Sigmoid colon (tissue), 7 donors: ENCODE results near the gene PODXL2. TPM values are rescaled to one million over a fixed set of nuclear protein-coding genes. Genes with fewer than 3 reads are reported as not detected.

Experiments used
- DNase-seq: peaks from one replicate; pipeline ENCODE4 v3.0.0-alpha.2; 2019
- H3K27ac ChIP-seq, 4 donors: fragments of 200-600 bp; sonication (generic); one replicate each; pipeline ENCODE4 v1.5.1; 2016 to 2019; ENCODE audit warnings: mild to moderate bottlenecking in 1 of 4
- H3K27me3 ChIP-seq, 3 donors: fragments of 200-600 bp; sonication (generic); one replicate each; pipeline ENCODE4 v1.5.1; 2019; ENCODE audit warnings: mild to moderate bottlenecking in 1 of 3
- H3K36me3 ChIP-seq, 4 donors: fragments of 200-600 bp; sonication (generic); one replicate each; pipeline ENCODE4 v1.5.1; 2016 to 2019
- H3K4me1 ChIP-seq, 4 donors: fragments of 200-600 bp; sonication (generic); one replicate each; pipeline ENCODE4 v1.5.1; 2017 to 2019
- H3K4me3 ChIP-seq, 4 donors: fragments of 200-600 bp; sonication (generic); one replicate each; pipeline ENCODE4 v1.5.1; 2017 to 2019; ENCODE audit warnings: mild to moderate bottlenecking in 2 of 4, moderate library complexity in 1 of 4
- H3K9me3 ChIP-seq, 4 donors: fragments of 200-600 bp in 3 of 4; sonication (generic) in 3 of 4; one replicate each; pipeline versions ENCODE4 v1.5.1 to v1.6.1; 2013 to 2019
- EP300 ChIP-seq, 4 donors: sonication (generic); formaldehyde crosslinking; IDR thresholded peaks; one replicate each; pipeline ENCODE4 v1.6.1; 2017; ENCODE audit warnings: antibody characterized with exemption in 4 of 4
- POLR2A ChIP-seq, 2 donors: fragments of 450-650 bp; IDR thresholded peaks; one replicate each; pipeline ENCODE4 v1.6.1; 2016; ENCODE audit warnings: antibody characterized with exemption in 2 of 2, mild to moderate bottlenecking in 2 of 2, moderate library complexity in 2 of 2
- POLR2AphosphoS5 ChIP-seq, 4 donors: sonication (generic); formaldehyde crosslinking; IDR thresholded peaks; one replicate each; pipeline ENCODE4 v1.6.1; 2017; ENCODE audit warnings: antibody characterized with exemption in 4 of 4
- WGBS, 2 donors: extraction: QIAGEN DNeasy Blood & Tissue Kit; methylation state at CpG; one replicate each; pipeline ENCODE4 v1.1.7; 2013; 5-methylcytosine and 5-hydroxymethylcytosine counted together
- intact Hi-C: fragments of 100-400 bp; cut with DNase I; formaldehyde crosslinking; loops from one replicate; pipeline ENCODE4 v1.15.1; 2023
- polyA plus RNA-seq, 3 donors: library from polyadenylated mRNA; stranded (reverse); fragments of 200-250 nt; gene quantifications; one replicate each; pipeline ENCODE4 v1.2.3, GENCODE V29; 2013
- total RNA-seq, 4 donors: library from RNA; depleted of rRNA; stranded (reverse); fragments of >200 nt; gene quantifications; one replicate each; pipeline ENCODE4 v1.1.0, GENCODE V29; 2016
- TF ChIP-seq, protein P1 (sequence below), 4 experiments: fragments of 450-650 bp in 3 of 4; fragments of 200-600 bp in 1 of 4; IDR thresholded peaks; one replicate each; pipeline ENCODE4 v1.5.1; 2016 to 2019; ENCODE audit warnings: antibody characterized with exemption in 4 of 4, mild to moderate bottlenecking in 3 of 4, moderate library complexity in 2 of 4
- donor health status: healthy with polysubstance abuse.
- donor health status: Bipolar disorder and iron deficiency.
- donor health status: healthy.

PODXL2 gene
- total and polyA plus RNA-seq, 7 donors, result 2.0 to 16.7 (median 2.8) TPM

DNA sequence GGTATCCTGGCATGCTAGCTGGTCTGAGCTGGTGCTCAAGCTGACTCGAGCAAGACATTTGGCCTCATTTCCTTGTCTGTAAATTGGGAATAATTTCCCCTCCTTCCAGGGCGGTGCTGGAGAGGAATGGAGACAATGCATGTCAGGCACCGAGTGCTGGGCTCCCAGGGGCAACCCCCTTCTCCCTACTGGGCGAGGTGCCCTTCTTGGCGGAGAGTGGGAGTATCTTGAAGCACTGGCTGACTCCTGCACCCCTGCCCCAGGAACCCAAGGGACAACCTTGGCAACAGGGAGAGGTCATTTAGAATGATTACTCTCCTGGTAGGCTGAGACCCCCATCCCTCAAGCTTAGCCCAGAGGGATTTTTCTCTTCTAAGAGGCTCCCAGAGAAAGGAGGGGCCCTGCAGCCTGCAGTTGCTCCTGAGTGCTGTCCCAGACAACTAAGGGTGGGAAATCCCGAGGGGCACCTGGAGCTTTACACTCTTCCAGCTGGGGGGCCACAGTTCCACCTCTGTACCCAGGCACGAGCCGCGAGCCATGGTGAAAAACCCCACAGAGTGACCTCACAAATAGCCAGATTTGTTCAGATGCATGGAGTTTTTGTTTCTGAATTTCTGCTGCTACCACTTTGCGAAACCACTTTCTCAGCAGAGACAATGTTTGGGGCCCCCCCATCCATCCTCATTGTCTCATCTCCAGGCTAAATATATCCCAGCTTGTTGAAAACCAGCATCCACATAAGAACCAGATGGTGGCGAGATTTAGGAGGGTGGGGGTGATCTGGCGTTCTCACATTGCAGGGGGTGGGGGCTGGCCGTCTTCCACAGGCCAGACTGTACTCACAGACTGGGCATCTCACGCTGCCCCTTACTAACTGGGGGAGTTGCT lies 88.6 kb downstream of the PODXL2 start:
- Histone ChIP-seq H3K4me1 (peaks cover 0 to 54% (median 25%) of the 10 kb centered on the region in 4 donors), H3K4me3 (no peak overlapping the region), H3K9me3 (no peaks in the 10 kb centered on the region), H3K27ac (peak overlapping the region in 2 of 4 donors; percentile 32 to 54), H3K36me3 (peaks cover 0 to 11% (median 0%) of the 10 kb centered on the region in 4 donors), H3K27me3 (no peaks in the 10 kb centered on the region)
- no peak for DNase-seq
- TF ChIP-seq, protein P1, sequence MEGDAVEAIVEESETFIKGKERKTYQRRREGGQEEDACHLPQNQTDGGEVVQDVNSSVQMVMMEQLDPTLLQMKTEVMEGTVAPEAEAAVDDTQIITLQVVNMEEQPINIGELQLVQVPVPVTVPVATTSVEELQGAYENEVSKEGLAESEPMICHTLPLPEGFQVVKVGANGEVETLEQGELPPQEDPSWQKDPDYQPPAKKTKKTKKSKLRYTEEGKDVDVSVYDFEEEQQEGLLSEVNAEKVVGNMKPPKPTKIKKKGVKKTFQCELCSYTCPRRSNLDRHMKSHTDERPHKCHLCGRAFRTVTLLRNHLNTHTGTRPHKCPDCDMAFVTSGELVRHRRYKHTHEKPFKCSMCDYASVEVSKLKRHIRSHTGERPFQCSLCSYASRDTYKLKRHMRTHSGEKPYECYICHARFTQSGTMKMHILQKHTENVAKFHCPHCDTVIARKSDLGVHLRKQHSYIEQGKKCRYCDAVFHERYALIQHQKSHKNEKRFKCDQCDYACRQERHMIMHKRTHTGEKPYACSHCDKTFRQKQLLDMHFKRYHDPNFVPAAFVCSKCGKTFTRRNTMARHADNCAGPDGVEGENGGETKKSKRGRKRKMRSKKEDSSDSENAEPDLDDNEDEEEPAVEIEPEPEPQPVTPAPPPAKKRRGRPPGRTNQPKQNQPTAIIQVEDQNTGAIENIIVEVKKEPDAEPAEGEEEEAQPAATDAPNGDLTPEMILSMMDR (IDR thresholded peaks at IDR 0.05), result no peak
- peak in 1 of 4 donors; percentile 13 for TF ChIP-seq POLR2AphosphoS5 (IDR thresholded peaks at IDR 0.05)
- 89 to 91% methylated on average over 14 of the region's 14 CpGs for WGBS, 2 donors
- intact Hi-C loops, result no loop called here

DNA sequence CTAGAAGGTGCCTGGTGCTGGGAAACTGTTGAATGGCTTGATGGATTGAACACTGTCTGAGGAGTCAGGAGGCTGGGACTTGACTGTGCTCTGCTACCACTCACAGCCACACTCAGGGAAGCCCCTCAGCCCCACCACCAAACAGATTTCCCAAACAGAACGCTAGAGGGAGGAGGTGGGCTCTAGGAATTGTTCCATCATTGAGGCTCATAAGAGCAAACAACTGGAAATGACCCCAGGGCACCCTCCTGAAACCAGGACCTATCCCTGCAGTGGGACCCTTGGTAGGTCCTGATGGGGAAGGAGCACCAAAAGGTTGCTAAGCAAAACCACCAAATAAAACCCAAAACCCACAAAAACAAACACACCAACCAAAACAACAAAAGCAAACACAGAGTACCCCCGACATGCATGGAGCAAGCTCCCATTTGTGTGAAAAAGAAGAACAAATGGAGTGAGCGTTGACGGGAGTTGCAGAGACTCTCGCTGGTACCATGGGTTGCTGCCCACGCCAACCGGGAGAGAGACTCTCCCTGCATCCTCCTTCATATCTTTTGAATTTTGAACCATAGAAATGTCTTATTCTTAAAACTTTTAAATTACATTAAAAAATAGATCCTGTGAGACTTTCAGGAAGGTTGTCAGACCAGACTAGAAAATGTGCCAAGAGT lies 89.4 kb downstream of the PODXL2 start:
- intact Hi-C loops, result no loop called here
- Histone ChIP-seq H3K27me3 (no peaks in the 10 kb centered on the region), H3K9me3 (no peaks in the 10 kb centered on the region), H3K36me3 (peaks cover 0 to 11% (median 0%) of the 10 kb centered on the region in 4 donors), H3K4me1 (peaks cover 0 to 56% (median 32%) of the 10 kb centered on the region in 4 donors), H3K4me3 (no peak overlapping the region), H3K27ac (peak overlapping the region in 2 of 4 donors; percentile 32 to 54)
- peak; percentile 41 for DNase-seq
- TF ChIP-seq, protein P1 (IDR thresholded peaks at IDR 0.05), result no peak
- no peak for TF ChIP-seq POLR2A (IDR thresholded peaks at IDR 0.05)
- TF ChIP-seq POLR2AphosphoS5 (IDR thresholded peaks at IDR 0.05), result no peak
- no peak for TF ChIP-seq EP300 (IDR thresholded peaks at IDR 0.05)
- 91% methylated on average over 7 of the region's 7 CpGs for WGBS, 2 donors

DNA sequence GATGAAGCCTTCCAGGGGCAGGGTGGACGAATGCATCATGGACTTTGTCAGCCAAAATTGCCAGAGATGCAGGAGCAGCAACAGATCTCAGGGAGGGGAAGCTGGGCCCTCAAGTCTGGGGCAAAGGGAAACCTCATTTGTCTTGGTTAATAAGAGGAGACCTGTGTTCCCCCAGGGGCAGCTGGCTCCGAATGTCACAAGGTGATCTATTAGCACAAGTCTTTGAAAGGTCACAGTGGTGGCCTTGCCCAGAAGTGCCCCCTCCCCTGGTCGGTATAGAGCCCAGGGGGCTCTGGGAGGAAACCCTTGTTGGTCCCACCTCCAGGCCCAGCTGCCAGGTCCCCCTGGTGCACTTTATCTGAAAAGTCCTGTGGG lies 89.9 kb downstream of the PODXL2 start:
- intact Hi-C loops, result no loop called here
- H3K27me3 ChIP-seq, result no peaks in the 10 kb centered on the region
- no peaks in the 10 kb centered on the region for H3K9me3 ChIP-seq
- 81 to 87% methylated on average over 3 of the region's 3 CpGs for WGBS, 2 donors
- no peak for DNase-seq
- peak overlapping the region in 1 of 4 donors; percentile 1 for H3K27ac ChIP-seq
- H3K36me3 ChIP-seq, result peaks cover 0 to 11% (median 0%) of the 10 kb centered on the region in 4 donors
- peaks cover 0 to 62% (median 32%) of the 10 kb centered on the region in 4 donors for H3K4me1 ChIP-seq
- TF ChIP-seq POLR2A (IDR thresholded peaks at IDR 0.05) (no peak), POLR2AphosphoS5 (IDR thresholded peaks at IDR 0.05) (no peak), EP300 (IDR thresholded peaks at IDR 0.05) (no peak)
- TF ChIP-seq, protein P1 (IDR thresholded peaks at IDR 0.05), result no peak
- no peak overlapping the region for H3K4me3 ChIP-seq

DNA sequence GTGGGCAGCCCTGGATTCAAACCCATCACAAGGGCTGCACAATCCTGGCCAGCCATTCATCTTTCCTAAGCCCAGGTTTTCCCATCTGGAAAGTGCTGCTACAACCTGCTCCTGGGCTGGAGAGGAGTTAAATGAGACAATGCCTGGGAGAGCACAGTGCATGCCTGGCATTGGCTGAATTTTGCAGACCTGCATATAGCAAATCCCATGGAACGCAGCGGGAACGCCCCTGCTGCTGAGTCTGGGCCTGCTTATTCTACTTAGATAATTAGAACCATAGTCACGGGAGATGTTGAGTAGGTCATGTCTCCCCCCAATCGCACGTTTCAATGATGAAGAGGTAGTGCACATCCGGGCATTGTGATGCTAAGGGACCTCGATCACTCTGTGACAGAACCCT lies 90.4 kb downstream of the PODXL2 start:
- Histone ChIP-seq H3K27me3 (no peaks in the 10 kb centered on the region), H3K36me3 (peaks cover 0 to 11% (median 0%) of the 10 kb centered on the region in 4 donors), H3K4me3 (no peak overlapping the region), H3K27ac (no peak overlapping the region), H3K9me3 (no peaks in the 10 kb centered on the region), H3K4me1 (peaks cover 0 to 62% (median 32%) of the 10 kb centered on the region in 4 donors)
- peak; percentile 22 for DNase-seq
- intact Hi-C loops, result no loop called here
- WGBS, 2 donors, result 96 to 97% methylated on average over 8 of the region's 8 CpGs
- TF ChIP-seq POLR2AphosphoS5 (IDR thresholded peaks at IDR 0.05) (no peak), POLR2A (IDR thresholded peaks at IDR 0.05) (no peak), EP300 (IDR thresholded peaks at IDR 0.05) (no peak)
- TF ChIP-seq, protein P1 (IDR thresholded peaks at IDR 0.05), result no peak
